ENCODE data around the gene STAP2. TPM values are rescaled to one million over a fixed set of nuclear protein-coding genes. Genes with fewer than 3 reads are reported as not detected.
A peak's percentile ranks its signal among the peaks of the same experiment; 100 is the strongest.

The STAP2 gene
- total RNA-seq, 3 donors from 2014 or later = 91.4 to 330 (median 183) TPM

- Histone ChIP-seq H3K4me3 (no peak overlapping the region), H3K4me1 (ENCODE audit: low read depth) (no peaks in the 10 kb centered on the region), H3K9me3 (no peaks in the 10 kb centered on the region), H3K36me3 (ENCODE audit: low read depth) (no peaks in the 10 kb centered on the region)
- intact Hi-C loops (cut with DNase I, micrococcal nuclease) = no loop called here
- TF ChIP-seq, protein P1, sequence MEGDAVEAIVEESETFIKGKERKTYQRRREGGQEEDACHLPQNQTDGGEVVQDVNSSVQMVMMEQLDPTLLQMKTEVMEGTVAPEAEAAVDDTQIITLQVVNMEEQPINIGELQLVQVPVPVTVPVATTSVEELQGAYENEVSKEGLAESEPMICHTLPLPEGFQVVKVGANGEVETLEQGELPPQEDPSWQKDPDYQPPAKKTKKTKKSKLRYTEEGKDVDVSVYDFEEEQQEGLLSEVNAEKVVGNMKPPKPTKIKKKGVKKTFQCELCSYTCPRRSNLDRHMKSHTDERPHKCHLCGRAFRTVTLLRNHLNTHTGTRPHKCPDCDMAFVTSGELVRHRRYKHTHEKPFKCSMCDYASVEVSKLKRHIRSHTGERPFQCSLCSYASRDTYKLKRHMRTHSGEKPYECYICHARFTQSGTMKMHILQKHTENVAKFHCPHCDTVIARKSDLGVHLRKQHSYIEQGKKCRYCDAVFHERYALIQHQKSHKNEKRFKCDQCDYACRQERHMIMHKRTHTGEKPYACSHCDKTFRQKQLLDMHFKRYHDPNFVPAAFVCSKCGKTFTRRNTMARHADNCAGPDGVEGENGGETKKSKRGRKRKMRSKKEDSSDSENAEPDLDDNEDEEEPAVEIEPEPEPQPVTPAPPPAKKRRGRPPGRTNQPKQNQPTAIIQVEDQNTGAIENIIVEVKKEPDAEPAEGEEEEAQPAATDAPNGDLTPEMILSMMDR (IDR thresholded peaks at IDR 0.05) = no peak
- no peak for DNase-seq
- ATAC-seq = no peak
Observed at GRCh38 chr19:4298810-4299550, 39.6 kb downstream of the STAP2 start.

DNA sequence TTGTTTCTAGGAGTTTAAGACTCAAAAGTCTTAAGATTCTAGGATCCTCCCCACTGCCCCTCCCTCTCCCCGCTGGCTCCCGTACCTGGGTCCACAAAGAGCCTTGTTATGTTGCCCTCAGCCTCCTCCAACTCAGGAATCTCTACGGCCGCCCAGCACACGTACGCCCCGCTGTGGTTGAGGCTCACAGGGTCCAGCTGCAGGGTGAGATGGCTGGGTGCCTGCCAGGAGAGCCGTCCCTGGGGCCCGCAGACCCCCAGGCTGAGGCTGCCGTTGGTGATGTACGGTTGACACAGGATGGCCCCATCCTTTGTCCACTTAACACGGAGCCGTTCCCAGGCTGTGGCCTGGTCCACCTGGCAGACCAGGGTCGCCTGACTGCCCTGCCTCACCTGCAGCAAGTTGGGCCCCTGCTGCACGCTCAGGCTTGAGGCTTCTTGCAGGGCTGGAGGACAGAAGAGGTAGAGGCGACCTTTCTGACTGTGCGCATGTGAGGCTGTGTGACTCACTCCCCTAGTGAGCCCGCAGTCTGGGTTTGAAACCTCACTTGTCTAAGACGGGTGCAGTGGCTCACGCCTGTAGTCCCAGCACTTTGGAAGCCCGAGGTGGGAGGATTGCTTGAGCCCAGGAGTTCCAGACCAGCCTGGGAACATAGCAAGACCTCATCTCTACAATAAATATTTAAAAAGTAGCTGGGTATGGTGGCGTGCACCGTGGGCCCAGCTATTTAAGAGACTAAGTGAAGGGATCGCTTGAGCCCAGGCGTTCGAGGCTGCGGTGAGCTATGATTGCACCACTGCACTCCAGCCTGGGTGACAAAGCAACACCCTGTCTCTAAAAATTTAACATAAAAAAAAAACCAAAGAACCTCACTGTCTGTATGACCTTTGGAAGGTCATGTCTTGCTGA, 40.5 kb downstream of the STAP2 start:
- Histone ChIP-seq H3K4me3 (no peak overlapping the region), H3K36me3 (ENCODE audit: low read depth) (no peaks in the 10 kb centered on the region), H3K9me3 (no peaks in the 10 kb centered on the region), H3K4me1 (ENCODE audit: low read depth) (no peaks in the 10 kb centered on the region)
- ATAC-seq = no peak
- TF ChIP-seq, protein P1 (IDR thresholded peaks at IDR 0.05) = no peak
- intact Hi-C loops (cut with DNase I, micrococcal nuclease) = no loop called here
- no peak for DNase-seq

GRCh38 chr19:4295972-4296771, 42.5 kb downstream of the STAP2 start:
- TF ChIP-seq, protein P1 (IDR thresholded peaks at IDR 0.05) = no peak
- Histone ChIP-seq H3K36me3 (ENCODE audit: low read depth) (no peaks in the 10 kb centered on the region), H3K9me3 (no peaks in the 10 kb centered on the region), H3K4me1 (ENCODE audit: low read depth) (no peaks in the 10 kb centered on the region), H3K4me3 (no peak overlapping the region)
- intact Hi-C loops (cut with DNase I, micrococcal nuclease) = no loop called here
- ATAC-seq = peak; percentile 48
- no peak for DNase-seq

GRCh38 chr19:4294389-4294788, 44.2 kb downstream of the STAP2 start:
- intact Hi-C loops (cut with DNase I, micrococcal nuclease) = no loop called here

GRCh38 chr19:4292515-4292914, 46.1 kb downstream of the STAP2 start:
- no peak for ATAC-seq
- no peaks in the 10 kb centered on the region for H3K36me3 ChIP-seq (ENCODE audit: low read depth)
- TF ChIP-seq, protein P1 (IDR thresholded peaks at IDR 0.05) = no peak
- no peaks in the 10 kb centered on the region for H3K4me1 ChIP-seq (ENCODE audit: low read depth)
- DNase-seq = no peak
- no peaks in the 10 kb centered on the region for H3K9me3 ChIP-seq
- H3K4me3 ChIP-seq = no peak overlapping the region
- intact Hi-C loops (cut with DNase I, micrococcal nuclease) = no loop called here

More at GRCh38 chr19:4294389-4294788, 44.2 kb downstream of the STAP2 start:
- TF ChIP-seq, protein P1 (IDR thresholded peaks at IDR 0.05) = no peak
- no peaks in the 10 kb centered on the region for H3K9me3 ChIP-seq
- no peaks in the 10 kb centered on the region for H3K4me1 ChIP-seq (ENCODE audit: low read depth)
- ATAC-seq = no peak
- DNase-seq = no peak
- no peaks in the 10 kb centered on the region for H3K36me3 ChIP-seq (ENCODE audit: low read depth)
- no peak overlapping the region for H3K4me3 ChIP-seq

Data from mucosa of descending colon (tissue), 3 donors.